NCI-H82 treated with DMSO at 0.1 percent for 48 hours (cell line): Measurements from ENCODE around the gene CDR2L.

Experiments used
- DNase-seq: peaks from one replicate; lab custom pipeline; 2025; ENCODE audit not compliant: unreplicated experiment; lab: John Stamatoyannopoulos, UW

The CDR2L gene

DNA sequence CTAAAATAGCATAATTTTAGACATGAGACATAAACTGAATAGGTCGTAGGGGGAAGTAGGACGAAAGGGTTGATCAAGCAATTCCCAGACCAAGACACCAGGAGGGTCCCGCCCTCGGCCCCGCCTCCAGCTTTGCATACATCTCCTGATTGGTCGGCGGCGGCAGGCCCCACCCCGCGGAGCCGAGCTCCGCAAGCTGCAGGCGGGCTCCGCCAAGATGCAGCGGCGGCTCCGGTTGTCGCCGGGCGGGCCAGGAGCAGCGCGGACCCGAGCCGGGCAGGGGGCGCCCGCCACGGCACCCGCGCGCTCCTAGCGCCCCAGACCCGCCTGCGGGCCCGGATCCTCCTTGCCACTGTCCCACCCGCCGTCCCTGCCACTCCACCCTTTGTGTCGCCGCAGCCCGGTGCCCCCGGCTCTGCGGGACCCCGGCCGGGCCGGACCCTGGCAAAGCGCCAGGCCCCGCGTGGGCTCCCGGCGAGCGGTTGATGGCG lies at the start of gene CDR2L:
Gene CDR2L (plus strand): TSS at position 215 of the 491 bp plus-strand sequence. CDS start 412 bp downstream, outside the sequence.
- peak; percentile 85 for DNase-seq

GRCh38 chr17:74938194-74938950 lies 49.1 kb upstream of the CDR2L start:
- no peak for DNase-seq

GRCh38 chr17:74939534-74939933 lies 47.9 kb upstream of the CDR2L start:
- DNase-seq, result no peak

DNA sequence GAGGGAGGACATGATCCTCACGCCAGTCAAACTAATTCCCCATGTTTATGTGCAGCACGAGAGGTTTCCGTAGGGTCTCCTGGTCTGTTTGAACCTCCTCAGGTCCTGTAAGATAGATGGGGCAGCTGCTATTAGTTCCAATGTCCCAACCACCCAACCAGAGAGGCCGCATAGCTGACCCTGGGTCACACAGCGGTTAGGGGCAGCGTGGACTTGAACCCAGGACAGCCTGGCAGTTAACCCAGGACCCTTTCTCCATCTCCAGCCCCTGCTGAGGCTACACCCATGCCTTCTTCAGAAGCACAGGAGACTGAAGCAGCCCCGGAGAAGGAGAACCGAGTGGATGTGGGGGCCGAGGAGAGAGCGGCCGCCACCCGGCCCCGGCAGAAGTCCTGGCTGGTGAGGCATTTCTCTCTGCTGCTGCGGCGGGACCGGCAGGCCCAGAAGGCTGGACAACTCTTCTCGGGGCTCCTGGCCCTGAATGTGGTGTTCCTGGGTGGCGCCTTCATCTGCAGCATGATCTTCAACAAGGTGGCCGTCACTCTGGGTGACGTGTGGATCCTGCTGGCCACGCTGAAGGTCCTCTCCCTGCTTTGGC lies 46.2 kb upstream of the CDR2L start:
- no peak for DNase-seq

DNA sequence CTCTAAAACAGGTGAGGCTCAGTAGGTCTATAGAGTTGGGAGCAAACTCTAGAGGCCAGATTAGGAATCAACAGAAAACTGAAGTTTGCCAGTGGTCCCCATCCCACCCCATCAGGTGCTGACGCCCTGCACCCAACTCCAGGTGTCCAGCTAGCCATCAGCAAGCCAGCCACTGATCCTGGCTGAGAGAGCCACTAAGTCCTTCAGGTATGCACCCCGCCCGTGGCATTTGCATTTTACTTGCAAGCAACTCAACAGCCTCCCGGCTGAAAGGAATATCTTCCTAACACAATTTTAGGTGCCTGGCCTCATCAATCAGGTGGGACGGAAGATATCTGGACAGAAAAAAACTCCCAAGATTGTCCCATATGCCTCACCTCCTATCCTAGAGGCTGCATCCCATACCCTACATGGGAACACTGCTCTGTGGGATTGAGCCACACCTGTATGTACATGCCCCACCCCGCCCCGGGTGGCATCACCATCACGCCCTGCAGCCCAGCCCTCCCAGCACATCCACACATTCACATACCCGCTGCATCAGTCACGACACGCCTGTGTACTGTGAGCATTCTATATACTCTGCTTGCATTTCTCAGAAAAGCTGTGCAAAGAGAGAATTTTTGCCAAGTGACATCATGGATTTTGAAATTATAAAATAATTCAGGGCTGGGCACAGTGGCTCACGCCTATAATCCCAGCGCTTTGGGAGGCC lies 43.5 kb upstream of the CDR2L start:
- DNase-seq, result no peak

DNA sequence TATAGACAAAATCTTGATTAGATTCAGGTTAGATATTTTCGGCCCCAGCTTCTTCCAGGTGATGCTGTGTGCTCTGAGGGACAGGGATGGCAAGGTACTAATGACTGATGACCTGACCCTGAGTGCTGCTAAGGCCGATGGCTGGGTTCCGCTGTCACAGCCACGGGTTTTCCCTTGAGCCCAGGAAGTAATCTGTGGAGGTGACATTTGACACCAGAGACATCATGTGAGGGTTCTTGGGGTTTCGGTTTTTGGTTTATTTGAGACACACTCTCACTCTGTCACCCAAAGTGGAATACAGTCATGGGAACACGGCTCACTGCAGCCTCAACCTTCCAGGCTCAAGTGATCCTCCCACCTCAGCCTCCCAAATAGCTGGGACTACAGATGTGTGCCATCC lies 41.9 kb upstream of the CDR2L start:
- no peak for DNase-seq

DNA sequence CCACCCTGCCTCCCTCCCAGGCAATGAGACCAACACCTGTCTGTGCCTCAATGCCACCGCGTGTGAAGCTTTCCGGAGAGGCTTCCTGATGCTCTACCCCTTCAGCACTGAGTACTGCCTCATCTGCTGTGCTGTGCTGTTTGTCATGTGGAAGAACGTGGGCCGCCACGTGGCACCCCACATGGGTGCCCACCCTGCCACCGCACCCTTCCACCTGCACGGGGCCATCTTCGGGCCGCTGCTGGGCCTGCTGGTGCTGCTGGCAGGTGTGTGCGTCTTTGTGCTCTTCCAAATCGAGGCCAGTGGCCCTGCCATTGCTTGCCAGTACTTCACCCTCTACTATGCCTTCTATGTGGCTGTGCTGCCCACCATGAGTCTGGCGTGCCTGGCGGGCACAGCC lies 40.8 kb upstream of the CDR2L start:
- no peak for DNase-seq

DNA sequence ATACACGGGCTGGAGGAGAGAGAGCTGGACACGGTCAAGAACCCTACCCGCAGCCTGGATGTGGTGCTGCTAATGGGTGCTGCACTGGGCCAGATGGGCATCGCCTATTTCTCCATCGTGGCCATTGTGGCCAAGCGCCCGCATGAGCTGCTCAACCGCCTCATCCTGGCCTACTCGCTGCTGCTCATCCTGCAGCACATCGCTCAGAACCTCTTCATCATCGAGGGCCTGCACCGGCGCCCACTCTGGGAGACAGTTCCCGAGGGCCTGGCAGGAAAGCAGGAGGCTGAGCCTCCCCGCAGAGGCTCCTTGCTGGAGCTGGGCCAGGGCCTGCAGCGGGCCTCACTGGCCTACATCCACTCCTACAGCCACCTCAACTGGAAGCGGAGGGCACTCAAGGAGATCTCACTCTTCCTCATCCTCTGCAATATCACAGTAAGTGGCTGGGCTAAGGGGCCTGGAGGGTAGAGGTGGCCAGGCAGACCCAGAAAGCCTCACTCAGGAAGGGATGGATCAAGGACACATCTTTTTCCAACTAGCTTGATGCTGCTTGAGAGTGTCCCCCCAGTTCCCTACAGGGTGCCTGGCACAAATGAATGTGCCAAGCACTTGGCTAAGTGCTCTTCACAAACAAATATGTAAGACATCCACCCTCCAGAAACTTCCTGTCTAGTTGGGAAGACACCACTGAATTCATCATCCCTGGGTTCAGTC lies 40.2 kb upstream of the CDR2L start:
- no peak for DNase-seq

GRCh38 chr17:74949455-74950115 lies 37.8 kb upstream of the CDR2L start:
- no peak for DNase-seq

DNA sequence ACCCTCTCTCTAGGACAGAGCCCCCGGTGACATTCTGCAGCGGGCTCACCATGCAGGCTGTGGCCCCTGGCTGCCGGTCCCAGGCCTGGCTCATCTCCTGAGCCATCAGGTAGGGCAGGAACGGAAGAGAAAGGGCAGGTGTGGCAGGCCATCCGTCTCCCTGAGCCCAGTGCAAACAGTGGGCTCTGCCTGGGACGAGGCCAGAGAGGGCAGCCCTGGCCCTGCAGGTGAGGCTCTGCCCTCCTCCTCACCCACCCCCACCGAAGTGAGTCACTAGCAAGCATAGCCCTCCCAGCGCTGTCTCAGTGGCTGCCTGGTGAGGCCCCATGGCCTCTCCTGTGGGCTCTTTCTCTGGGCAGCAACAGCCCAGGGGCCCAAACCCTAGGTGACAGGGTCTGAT lies 37.2 kb upstream of the CDR2L start:
- no peak for DNase-seq

DNA sequence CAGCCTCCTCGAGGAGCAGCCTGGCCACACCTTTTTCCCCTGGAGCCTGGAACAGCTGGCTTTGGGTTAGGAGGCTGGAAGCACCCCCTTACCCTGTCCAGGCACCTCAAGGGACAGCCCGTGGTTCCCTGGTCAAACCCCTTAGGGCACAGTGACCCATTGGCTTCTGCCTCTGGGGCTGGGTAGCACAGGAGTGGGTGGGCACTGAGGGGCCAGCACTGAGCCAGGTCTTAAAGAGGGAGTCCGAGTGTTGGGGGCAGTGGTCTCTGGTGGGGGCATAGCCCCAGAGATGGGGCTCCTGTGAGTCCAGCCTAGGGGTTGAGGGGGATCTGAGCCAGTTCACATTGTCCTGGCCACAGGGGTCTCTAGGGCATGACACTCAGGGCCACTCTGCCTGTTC lies 36.4 kb upstream of the CDR2L start:
- DNase-seq, result no peak

DNA sequence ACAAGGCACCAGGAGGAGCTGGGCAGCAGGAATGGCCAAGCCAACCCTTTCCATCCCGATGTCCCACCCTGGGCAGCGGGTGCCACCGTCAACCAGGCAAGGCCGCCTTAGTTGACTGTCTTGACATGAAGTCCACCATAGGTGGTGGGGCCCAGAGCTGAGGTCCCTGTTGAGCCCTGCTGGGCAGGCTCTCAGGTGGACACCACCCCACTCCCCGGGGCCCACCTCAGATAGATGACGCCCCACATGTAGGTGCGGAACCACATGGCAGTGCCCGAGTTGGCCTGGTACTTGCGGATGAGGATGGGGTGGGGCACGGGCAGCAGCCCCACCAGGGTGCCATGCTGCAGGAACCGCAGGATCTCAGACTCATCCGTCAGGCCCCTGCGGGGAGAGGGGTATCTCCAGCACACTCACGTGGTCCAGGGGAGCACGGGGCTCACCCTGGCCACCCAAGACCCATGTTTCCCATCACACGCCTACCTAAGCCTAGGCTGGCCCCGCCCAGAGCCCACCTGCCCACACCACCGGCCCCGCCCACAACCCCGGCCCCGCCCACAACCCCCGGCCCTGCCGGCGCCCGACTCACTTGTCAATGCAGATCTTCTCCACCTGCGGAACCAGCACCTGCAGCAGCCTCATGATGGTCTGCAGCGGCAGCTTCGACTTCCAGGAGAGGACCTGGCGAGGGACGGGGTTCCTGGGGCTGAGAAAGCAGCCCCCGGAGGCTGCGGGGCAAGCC lies 35.6 kb upstream of the CDR2L start:
- DNase-seq, result no peak

- DNase-seq, result no peak
Observed at GRCh38 chr17:74952431-74953133, 34.9 kb upstream of the CDR2L start.

GRCh38 chr17:74953134-74953687 lies 34.2 kb upstream of the CDR2L start:
- DNase-seq, result no peak

DNA sequence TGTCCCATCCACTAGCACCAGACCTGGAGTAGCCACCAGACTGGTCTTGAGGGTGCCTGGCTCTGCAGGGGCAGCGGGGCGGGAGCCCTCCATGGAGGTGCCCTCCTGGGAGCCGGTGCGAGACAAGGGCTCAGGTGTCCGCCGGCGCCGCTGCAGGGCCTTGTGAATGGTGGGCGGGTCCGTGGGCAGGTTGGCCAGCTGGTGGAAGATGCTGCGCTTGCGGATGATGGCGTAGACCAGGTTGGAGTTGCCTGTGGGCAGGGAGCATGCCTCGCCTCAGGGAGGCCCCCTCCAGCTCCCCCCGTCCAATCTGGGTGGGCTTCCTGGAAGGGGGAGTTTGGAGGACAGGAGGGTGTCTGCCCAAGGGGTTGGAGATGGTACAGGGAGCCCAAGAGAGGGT lies 33.3 kb upstream of the CDR2L start:
- DNase-seq, result no peak

DNA sequence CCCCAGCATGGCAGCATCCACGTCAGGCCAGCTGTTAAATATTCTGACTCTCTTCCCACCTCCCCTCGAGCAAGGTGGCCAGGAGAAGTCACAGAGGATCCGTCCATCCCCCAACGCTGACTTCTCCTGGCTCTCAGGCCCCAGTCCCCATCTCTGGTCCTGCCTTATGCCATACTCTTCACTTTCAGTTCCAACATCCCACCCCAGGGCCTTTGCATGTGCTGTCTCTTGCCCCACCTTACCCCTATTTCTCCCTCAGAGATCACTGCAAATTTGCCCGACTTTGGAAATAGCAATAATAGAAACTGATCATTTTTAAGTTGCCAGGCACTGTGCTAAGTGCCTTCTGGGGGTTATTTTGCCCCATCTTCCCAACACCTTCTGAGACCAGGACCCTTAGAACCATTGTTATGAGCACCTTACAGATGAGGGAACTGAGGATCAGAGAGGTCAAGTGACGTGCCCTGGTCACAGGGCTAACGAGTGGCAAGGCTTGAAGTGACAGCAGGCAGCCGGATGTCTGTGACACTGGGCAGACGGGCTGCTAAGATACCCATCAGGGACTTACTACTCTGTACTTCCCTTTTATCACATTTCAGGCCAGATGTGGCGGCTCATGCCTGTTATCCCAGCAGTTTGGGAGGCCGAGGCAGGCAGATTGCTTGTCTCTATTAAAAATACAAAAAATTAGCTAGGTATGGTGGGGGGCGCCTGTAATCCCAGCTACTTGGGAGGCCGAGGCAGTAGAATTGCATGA lies 32.6 kb upstream of the CDR2L start:
- DNase-seq, result no peak

DNA sequence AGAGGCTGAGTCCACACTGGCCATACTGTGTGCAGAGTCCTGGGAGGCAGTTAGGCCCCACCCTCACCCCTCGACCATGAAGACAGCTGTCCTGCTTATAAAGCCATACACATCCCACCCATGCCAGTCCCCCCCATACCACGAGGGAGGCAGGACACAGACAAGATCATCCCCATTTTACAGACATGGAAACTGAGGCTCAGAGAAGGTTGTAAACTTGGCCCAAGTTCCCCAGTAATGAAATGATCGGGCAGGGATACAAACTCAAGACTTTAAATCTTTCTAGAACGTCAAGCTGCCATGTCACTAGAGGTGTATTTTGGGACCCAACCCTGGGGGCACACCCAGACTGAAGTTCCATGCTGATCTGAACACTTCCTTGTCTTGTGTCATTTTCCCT lies 31.3 kb upstream of the CDR2L start:
- no peak for DNase-seq

DNA sequence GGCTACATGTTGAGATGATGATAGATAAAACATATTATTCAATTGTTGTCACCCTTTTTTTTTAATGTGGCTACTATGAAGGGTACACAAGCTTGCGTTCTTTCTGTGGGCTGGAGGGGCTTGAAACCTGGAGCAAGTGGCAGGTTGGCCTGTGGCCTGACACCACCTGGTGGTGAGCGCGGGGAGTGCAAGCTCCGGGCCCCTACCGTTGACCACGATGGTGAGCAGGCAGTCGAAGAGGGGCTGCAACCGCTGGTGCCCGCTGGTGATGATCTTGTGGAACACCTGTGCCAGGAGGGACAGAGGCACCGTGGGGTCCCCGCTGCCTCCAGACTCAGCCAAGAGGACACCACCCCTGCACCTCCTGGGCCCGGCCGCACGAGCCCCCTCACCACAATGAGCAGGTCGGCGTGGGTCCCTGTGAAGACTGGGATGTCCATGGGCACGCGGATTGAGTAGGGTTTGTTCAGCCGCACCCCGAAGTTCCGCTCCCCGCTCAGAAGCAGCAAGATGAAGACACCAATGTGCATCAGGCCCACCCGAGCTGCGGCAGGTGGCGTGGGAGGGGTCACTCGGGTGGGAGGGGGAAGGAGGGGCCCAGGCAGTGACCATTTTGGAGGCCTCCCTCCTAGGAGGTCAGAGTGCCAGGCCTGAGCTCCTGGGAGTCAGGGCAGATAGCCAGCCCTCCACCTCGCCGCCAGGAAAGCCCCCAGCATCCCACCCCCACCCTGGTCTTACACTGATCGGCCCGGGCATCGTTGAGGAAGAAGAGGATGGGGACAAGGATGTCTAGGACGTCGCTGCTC lies 29.3 kb upstream of the CDR2L start:
- peak; percentile 18 for DNase-seq
